CD14-positive monocyte (primary cell): ENCODE data around the gene SRP9. TPM values are rescaled to one million over a fixed set of nuclear protein-coding genes. Genes with fewer than 3 reads are reported as not detected.

Source experiments
- DNase-seq, 3 donors: peaks; one replicate each; pipeline ENCODE4 v3.0.0-alpha.2; 2011 to 2022
- H2AFZ ChIP-seq: 2 replicates; pipeline ENCODE4 v1.6.0; 2012; ENCODE audit warnings: mild to moderate bottlenecking, low read depth, low read length, inconsistent platforms; ENCODE audit not compliant: insufficient read depth, poor library complexity, severe bottlenecking
- H3K27ac ChIP-seq, 2 donors: 1 replicate in 1 of 2; 2 replicates in 1 of 2; pipeline ENCODE4 v1.5.1; 2012 to 2013; ENCODE audit warnings: low read length in 2 of 2, control low read depth in 1 of 2, inconsistent platforms in 1 of 2, low read depth in 1 of 2, mild to moderate bottlenecking in 1 of 2
- H3K27me3 ChIP-seq, 2 donors: one replicate each; pipeline versions ENCODE4 v1.6.0 to v1.6.1; 2011 to 2013; ENCODE audit warnings: low read length in 2 of 2; ENCODE audit not compliant: control insufficient read depth in 2 of 2, insufficient read depth in 2 of 2
- H3K36me3 ChIP-seq, 2 donors: replicated peaks in 1 of 2; 1 replicate in 1 of 2; 2 replicates in 1 of 2; pipeline versions ENCODE4 v1.5.1 to v1.6.1; 2012 to 2013; ENCODE audit warnings: low read length in 2 of 2, control low read depth in 1 of 2, inconsistent platforms in 1 of 2, mild to moderate bottlenecking in 1 of 2; ENCODE audit not compliant: insufficient read depth in 2 of 2, control insufficient read depth in 1 of 2
- H3K4me1 ChIP-seq, 2 donors: 1 replicate in 1 of 2; 2 replicates in 1 of 2; pipeline versions ENCODE4 v1.5.1 to v1.6.1; 2012 to 2013; ENCODE audit warnings: low read length in 2 of 2, control low read depth in 1 of 2, inconsistent platforms in 1 of 2, mild to moderate bottlenecking in 1 of 2, moderate library complexity in 1 of 2; ENCODE audit not compliant: insufficient read depth in 2 of 2, control insufficient read depth in 1 of 2
- H3K4me2 ChIP-seq: replicated peaks from 2 replicates; pipeline ENCODE3; 2012; ENCODE audit warnings: low read length, moderate library complexity, mild to moderate bottlenecking; ENCODE audit not compliant: poor library complexity, severe bottlenecking; ENCODE audit errors: extremely low read depth
- H3K4me3 ChIP-seq, 3 experiments: fragments of 200-600 bp in 1 of 3; sonication (generic) in 1 of 3; replicated peaks in 1 of 3; 1 replicate in 2 of 3; 2 replicates in 1 of 3; pipeline ENCODE4 v1.5.1; 2011 to 2013; ENCODE audit warnings: low read length in 3 of 3, mild to moderate bottlenecking in 3 of 3, control low read depth in 2 of 3, low read depth in 2 of 3, inconsistent platforms in 1 of 3, moderate library complexity in 1 of 3
- H3K79me2 ChIP-seq: 2 replicates; pipeline ENCODE4 v1.6.0; 2012; ENCODE audit warnings: mild to moderate bottlenecking, control low read depth, inconsistent platforms, low read length, moderate library complexity; ENCODE audit not compliant: insufficient read depth
- H3K9ac ChIP-seq: 2 replicates; pipeline ENCODE4 v1.6.0; 2017; ENCODE audit warnings: low read length, mild to moderate bottlenecking; ENCODE audit not compliant: insufficient read depth, poor library complexity, severe bottlenecking
- H3K9me3 ChIP-seq, 2 donors: replicated peaks in 1 of 2; 1 replicate in 1 of 2; 2 replicates in 1 of 2; pipeline versions ENCODE4 v1.5.1 to v1.6.1; 2012 to 2013; ENCODE audit warnings: low read length in 2 of 2, control low read depth in 1 of 2; ENCODE audit not compliant: control insufficient read depth in 1 of 2, insufficient read depth in 1 of 2
- H4K20me1 ChIP-seq: 2 replicates; pipeline ENCODE4 v1.6.0; 2012; ENCODE audit warnings: mild to moderate bottlenecking, low read length, control low read depth, moderate library complexity; ENCODE audit not compliant: insufficient read depth
- H3K27ac Mint-ChIP-seq, 7 donors: one replicate each; pipeline ENCODE4 v1.8.0; 2020; ENCODE audit warnings: mild to moderate bottlenecking in 7 of 7, mixed read lengths in 7 of 7, moderate library complexity in 6 of 7, inconsistent platforms in 2 of 7
- H3K27me3 Mint-ChIP-seq, 3 donors: one replicate each; pipeline ENCODE4 v1.8.0; 2021 to 2022; ENCODE audit warnings: low read depth in 3 of 3, mild to moderate bottlenecking in 3 of 3, mixed read lengths in 3 of 3, moderate library complexity in 3 of 3, inconsistent platforms in 1 of 3
- H3K36me3 Mint-ChIP-seq, 2 donors: one replicate each; pipeline ENCODE4 v1.8.0; 2020; ENCODE audit warnings: mixed read lengths in 2 of 2, inconsistent platforms in 1 of 2, mild to moderate bottlenecking in 1 of 2
- H3K4me1 Mint-ChIP-seq: one replicate; pipeline ENCODE4 v1.8.0; 2020; ENCODE audit warnings: mild to moderate bottlenecking, mixed read lengths
- H3K4me3 Mint-ChIP-seq, 2 donors: one replicate each; pipeline ENCODE4 v1.8.0; 2020; ENCODE audit warnings: mild to moderate bottlenecking in 2 of 2, mixed read lengths in 2 of 2, moderate library complexity in 1 of 2
- H3K9me3 Mint-ChIP-seq, 7 donors: one replicate each; pipeline ENCODE4 v1.8.0; 2020 to 2022; ENCODE audit warnings: mixed read lengths in 7 of 7, mild to moderate bottlenecking in 6 of 7, moderate library complexity in 6 of 7, inconsistent platforms in 2 of 7
- WGBS: methylation state at CpG from one replicate; pipeline ENCODE4 v1.1.5; 2013; ENCODE audit warnings: missing lambda C conversion rate; ENCODE audit not compliant: insufficient coverage; 5-methylcytosine and 5-hydroxymethylcytosine counted together
- intact Hi-C, 2 donors: fragments of 100-400 bp; cut with micrococcal nuclease; formaldehyde crosslinking; loops; one replicate each; pipeline versions ENCODE4 v1.15.0 to v1.15.1; 2023
- polyA plus RNA-seq, 3 donors: library from polyadenylated mRNA; depleted of rRNA in 1 of 3; unstranded in 2 of 3; stranded (reverse) in 1 of 3; fragments of 300-500 nt in 2 of 3; fragments of >200 nt in 1 of 3; fragmentation: Illumina TruSeq in 2 of 3; gene quantifications; 1 replicate in 2 of 3; 2 replicates in 1 of 3; pipeline ENCODE4 v1.2.3, GENCODE V29; 2012 to 2021
- TF ChIP-seq, protein P1 (sequence below): fragments of 200-600 bp; IDR thresholded peaks from one replicate; pipeline ENCODE4 v1.8.0; 2022; ENCODE audit warnings: antibody characterized with exemption, mild to moderate bottlenecking

SRP9 gene
- polyA plus RNA-seq, 3 donors, result 89.5 to 329 (median 281) TPM

DNA sequence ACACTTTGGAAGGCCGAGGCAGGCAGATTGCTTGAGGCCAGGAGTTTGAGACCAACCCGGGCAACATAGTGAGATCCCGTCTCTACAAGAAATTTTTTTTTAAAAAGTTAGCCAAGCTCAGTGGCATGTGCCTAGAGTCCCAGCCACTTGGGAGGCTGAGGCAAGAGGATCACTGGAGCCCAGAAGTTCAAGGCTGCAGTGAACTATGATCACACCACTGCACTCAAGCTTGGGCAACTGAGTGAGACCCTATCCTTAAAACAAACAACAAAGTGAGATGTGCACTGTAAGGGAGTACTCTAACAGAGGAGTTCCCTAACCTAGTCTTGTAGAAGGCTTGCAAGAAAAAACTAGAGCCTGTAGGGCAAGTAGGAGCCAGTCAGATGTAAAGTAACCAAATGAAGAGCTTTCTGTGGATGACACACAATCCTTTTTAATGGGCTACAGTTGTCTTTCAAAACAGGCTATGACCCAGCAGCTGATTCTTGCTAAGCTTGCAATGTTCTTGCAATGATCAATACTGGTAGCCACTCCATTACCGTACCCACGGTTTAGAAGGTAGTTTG, 38.0 kb upstream of the SRP9 start:
- Histone ChIP-seq H3K9ac (no peak overlapping the region), H3K27me3 (no peaks in the 10 kb centered on the region), H3K9me3 (no peaks in the 10 kb centered on the region), H3K4me3 (no peak overlapping the region), H3K36me3 (no peaks in the 10 kb centered on the region), H3K27ac (no peak overlapping the region), H3K79me2 (no peaks in the 10 kb centered on the region), H3K4me1 (no peaks in the 10 kb centered on the region), H3K4me2 (no peak overlapping the region), H4K20me1 (no peaks in the 10 kb centered on the region), H2AFZ (no peak overlapping the region)
- Mint-ChIP-seq H3K9me3 (peaks cover 0 to 4% (median 3%) of the 10 kb centered on the region in 7 donors), H3K27me3 (peaks cover 0 to 3% (median 2%) of the 10 kb centered on the region in 3 donors), H3K36me3 (no peaks in the 10 kb centered on the region), H3K4me3 (no peak overlapping the region), H3K27ac (no peak overlapping the region), H3K4me1 (peaks cover 8% of the 10 kb centered on the region)
- no peak for DNase-seq
- 94% methylated on average over 3 of the region's 5 CpGs for WGBS
- intact Hi-C loops, result no loop called here
- TF ChIP-seq, protein P1, sequence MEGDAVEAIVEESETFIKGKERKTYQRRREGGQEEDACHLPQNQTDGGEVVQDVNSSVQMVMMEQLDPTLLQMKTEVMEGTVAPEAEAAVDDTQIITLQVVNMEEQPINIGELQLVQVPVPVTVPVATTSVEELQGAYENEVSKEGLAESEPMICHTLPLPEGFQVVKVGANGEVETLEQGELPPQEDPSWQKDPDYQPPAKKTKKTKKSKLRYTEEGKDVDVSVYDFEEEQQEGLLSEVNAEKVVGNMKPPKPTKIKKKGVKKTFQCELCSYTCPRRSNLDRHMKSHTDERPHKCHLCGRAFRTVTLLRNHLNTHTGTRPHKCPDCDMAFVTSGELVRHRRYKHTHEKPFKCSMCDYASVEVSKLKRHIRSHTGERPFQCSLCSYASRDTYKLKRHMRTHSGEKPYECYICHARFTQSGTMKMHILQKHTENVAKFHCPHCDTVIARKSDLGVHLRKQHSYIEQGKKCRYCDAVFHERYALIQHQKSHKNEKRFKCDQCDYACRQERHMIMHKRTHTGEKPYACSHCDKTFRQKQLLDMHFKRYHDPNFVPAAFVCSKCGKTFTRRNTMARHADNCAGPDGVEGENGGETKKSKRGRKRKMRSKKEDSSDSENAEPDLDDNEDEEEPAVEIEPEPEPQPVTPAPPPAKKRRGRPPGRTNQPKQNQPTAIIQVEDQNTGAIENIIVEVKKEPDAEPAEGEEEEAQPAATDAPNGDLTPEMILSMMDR, result no peak

DNA sequence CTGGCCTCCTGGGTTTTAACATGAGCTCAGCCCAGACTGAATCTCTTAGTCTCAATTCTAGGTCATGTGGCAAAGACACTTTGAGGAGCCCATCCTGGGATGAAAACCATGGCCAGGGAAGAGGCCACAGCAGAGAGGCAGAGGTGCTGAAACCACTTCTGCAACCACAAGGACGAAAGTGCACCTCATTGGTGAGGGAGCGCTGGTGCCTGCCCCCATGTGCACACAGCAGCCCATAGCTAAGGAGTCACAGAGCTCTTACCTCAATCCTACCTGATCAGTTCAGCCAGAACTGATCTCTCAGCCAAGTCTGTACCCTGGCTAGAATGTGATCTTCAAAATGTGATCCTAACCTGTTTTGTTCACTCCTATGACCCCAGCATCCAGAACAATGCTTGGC, 32.9 kb upstream of the SRP9 start:
- H3K4me2 ChIP-seq, result no peak overlapping the region
- Mint-ChIP-seq H3K4me3 (no peak overlapping the region), H3K27me3 (no peaks in the 10 kb centered on the region), H3K36me3 (no peaks in the 10 kb centered on the region), H3K4me1 (peaks cover 8% of the 10 kb centered on the region), H3K9me3 (peaks cover 0 to 4% (median 3%) of the 10 kb centered on the region in 7 donors), H3K27ac (no peak overlapping the region)
- H3K27ac ChIP-seq, result no peak overlapping the region
- intact Hi-C loops, result no loop called here
- H3K9me3 ChIP-seq, result no peaks in the 10 kb centered on the region
- no peaks in the 10 kb centered on the region for H3K27me3 ChIP-seq
- no peak overlapping the region for H3K9ac ChIP-seq
- TF ChIP-seq, protein P1, result no peak
- 80% methylated on average over 1 of the region's 2 CpGs for WGBS
- H3K4me3 ChIP-seq, result no peak overlapping the region
- DNase-seq, result no peak
- no peaks in the 10 kb centered on the region for H4K20me1 ChIP-seq
- no peaks in the 10 kb centered on the region for H3K79me2 ChIP-seq
- H3K36me3 ChIP-seq, result no peaks in the 10 kb centered on the region
- H3K4me1 ChIP-seq, result no peaks in the 10 kb centered on the region
- no peak overlapping the region for H2AFZ ChIP-seq
